Iris pigment epithelial cell (primary cell): ENCODE measurements around the gene TMEM244.
"Not testable (repeated sequence)": the region's sequence is repeated elsewhere in the genome, so short reads cannot be mapped to it uniquely, and the experiment has no call there.

ENCODE experiments used
- DNase-seq: peaks from one replicate; pipeline ENCODE4 v3.0.0-alpha.2; 2011; ENCODE audit warnings: low read depth

Gene TMEM244

DNA sequence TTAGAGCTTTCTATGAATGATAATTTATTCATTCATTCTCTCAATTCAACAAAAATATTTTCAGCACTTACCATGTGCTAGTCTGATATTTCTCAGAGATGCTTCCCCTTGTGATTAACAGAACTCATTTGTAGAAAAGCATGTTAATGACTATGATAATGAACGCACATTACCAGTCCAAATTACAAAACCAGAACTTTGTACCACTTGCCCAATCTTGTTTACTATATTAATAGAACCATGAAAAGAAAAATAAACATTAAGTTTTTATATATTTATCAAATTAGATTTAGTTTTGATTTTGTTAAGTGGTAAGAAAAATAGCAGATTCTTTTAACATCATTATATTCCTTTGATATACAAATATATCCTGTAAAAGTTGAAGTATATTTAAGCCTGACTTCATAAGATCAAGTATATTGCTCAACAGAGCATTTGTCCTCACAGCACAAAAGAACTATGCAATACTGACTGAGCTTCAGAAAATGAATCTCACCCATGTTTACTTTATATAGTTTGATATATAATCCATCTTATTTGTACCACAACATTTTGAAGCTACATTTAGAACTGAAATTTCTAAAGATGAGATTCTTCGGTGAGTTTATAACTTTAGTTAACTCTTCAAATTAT lies 48.9 kb downstream of the TMEM244 start:
- peak; percentile 42 for DNase-seq

DNA sequence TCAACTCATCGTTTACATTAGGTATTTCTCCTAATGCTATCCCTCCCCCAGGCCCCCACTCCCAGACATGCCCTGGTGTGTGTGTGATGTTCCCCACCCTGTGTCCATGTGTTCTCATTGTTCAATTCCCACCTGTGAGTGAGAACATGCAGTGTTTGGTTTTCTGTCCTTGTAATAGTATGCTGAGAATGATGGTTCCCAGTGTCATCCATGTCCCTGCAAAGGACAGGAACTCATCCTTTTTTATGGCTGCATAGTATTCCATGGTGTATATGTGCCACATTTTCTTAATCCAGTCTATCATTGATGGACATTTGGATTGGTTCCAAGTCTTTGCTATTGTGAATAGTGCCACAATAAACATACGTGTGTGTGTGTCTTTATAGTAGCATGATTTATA lies 54.0 kb downstream of the TMEM244 start:
- DNase-seq, result not testable (repeated sequence)

- not testable (repeated sequence) for DNase-seq
Observed at GRCh38 chr6:129802920-129803319, 58.2 kb downstream of the TMEM244 start.

GRCh38 chr6:129801909-129802308 lies 59.2 kb downstream of the TMEM244 start:
- peak; percentile 4 for DNase-seq

- DNase-seq, result no peak
Observed at GRCh38 chr6:129795261-129795660, 65.9 kb downstream of the TMEM244 start.

DNA sequence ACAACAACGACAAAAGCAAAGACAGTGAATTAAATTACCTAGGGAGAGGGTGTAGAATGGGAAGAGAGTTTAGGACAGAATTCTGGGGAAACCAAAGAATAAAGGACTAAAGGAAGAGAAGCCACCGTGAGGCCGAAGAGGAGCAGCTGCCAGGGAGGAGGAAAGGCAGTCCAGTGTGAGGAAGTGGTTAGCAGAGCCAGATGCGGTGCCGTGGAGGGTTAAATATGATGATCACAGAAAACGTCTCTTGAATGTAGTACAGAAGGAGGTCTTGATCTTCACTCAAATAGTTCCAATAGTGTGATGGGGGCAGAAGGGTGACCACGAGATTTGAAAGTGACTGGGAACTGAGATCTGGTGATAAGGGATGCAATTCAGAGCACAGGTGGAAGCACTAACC lies 67.7 kb downstream of the TMEM244 start:
- DNase-seq, result no peak

- no peak for DNase-seq
Observed at GRCh38 chr6:129792049-129792448, 69.1 kb downstream of the TMEM244 start.

GRCh38 chr6:129790785-129791184 lies 70.3 kb downstream of the TMEM244 start:
- no peak for DNase-seq

GRCh38 chr6:129789974-129790373 lies 71.1 kb downstream of the TMEM244 start:
- no peak for DNase-seq

GRCh38 chr6:129787816-129788215 lies 73.3 kb downstream of the TMEM244 start:
- no peak for DNase-seq

- DNase-seq, result peak; percentile 65
Observed at GRCh38 chr6:129786548-129786947, 74.6 kb downstream of the TMEM244 start.

DNA sequence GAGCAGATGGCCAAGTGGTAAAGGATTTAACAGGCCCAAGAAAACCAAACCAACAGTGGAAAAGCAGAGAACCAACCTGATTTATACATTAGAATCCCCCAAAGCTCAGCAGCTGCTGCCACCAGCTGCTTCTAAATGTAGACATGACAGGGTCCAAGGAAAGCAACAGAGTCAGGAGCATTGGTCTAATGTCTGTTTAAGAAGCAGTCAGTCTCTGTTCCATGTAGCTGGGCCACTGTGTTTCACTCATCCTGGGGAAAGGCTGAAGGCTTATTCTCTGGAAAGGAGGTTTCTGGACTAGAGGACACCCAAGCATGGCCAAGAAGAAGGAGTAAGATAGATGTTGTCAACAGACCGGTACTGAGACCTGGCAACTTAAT lies 75.4 kb downstream of the TMEM244 start:
- DNase-seq, result no peak

DNA sequence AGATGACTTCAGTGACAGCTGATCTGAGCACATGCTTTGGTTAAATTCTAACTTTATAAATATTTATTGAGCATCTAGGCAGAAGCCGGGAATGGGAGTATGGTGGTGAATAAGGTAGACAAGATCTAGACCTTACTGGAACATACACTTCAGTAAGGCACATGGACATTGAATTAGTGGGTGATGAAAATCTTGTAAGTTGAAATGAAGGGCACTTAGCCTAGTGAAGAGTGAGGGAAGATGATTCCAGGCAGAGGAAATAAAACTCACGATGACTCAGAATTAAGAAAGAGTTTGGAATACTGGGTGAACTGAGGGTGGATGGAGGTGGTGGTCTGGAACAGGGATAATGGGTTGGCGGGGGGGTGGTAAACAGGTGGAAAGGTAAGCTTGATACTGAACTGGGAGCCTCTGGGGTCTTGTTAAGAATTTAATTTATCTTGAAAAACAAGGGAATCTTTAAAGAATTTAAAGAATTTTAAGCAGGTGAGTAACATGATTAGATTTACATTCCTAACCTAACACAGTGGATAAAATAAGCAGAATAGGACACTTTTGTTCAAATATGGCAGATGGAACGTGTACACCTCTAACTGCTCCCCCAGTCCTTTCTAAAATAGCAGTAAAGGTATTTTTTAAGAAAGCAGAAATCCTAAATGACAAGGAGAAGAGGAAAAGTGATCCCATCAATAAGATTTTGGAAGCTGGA lies 75.9 kb downstream of the TMEM244 start:
- DNase-seq, result peak; percentile 45
